Activated CD4-positive, alpha-beta T cell treated with anti-CD3 and anti-CD28 coated beads for 4 hours (primary cell): Measurements from ENCODE around the gene AHCTF1.
"Not testable (repeated sequence)": the region's sequence is repeated elsewhere in the genome, so short reads cannot be mapped to it uniquely, and the experiment has no call there.

Source experiments
- DNase-seq, 2 donors: peaks; one replicate each; pipeline ENCODE4 v3.0.0-alpha.2; 2020

AHCTF1 gene

GRCh38 chr1:246831543-246831942, 100.2 kb downstream of the AHCTF1 start:
- no peak for DNase-seq

- DNase-seq = no peak
These were observed 102.9 kb downstream of the AHCTF1 start for GRCh38 chr1:246828818-246829217.

- DNase-seq = no peak
These were observed 104.4 kb downstream of the AHCTF1 start for GRCh38 chr1:246827396-246827795.

DNA sequence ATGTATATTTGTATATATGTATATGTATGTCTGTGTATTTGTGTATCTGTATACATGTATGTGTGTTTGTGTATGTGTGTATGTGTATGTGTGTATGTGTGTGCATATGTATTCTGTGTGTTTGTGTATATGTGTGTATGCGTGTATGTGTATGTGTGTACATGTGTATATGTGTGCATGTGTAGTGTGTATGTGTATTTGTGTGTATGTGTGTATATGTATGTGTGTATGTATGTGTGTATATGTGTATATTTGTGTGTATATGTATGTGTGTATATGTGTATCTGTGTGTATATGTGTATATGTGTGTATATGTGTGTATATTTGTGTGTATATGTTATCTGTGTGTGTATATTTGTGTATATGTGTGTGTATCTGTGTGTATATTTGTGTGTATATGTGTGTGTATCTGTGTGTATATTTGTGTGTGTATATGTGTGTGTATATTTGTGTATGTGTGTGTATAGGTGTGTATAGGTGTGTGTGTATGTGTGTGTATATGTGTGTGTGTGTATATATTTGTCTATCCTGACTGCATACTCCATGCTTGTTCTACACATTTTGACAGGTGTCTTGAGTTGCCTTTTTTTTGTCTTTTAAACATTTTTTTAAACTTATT, 106.1 kb downstream of the AHCTF1 start:
- DNase-seq = no peak

GRCh38 chr1:246824541-246824940, 107.2 kb downstream of the AHCTF1 start:
- no peak for DNase-seq

- not testable (repeated sequence) for DNase-seq
These were observed 109.6 kb downstream of the AHCTF1 start for GRCh38 chr1:246822154-246822553.

- DNase-seq = no peak
These were observed 111.1 kb downstream of the AHCTF1 start for GRCh38 chr1:246820666-246821065.

GRCh38 chr1:246817778-246818177, 114.0 kb downstream of the AHCTF1 start:
- not testable (repeated sequence) for DNase-seq

GRCh38 chr1:246815693-246816270, 116.0 kb downstream of the AHCTF1 start:
- DNase-seq = no peak

DNA sequence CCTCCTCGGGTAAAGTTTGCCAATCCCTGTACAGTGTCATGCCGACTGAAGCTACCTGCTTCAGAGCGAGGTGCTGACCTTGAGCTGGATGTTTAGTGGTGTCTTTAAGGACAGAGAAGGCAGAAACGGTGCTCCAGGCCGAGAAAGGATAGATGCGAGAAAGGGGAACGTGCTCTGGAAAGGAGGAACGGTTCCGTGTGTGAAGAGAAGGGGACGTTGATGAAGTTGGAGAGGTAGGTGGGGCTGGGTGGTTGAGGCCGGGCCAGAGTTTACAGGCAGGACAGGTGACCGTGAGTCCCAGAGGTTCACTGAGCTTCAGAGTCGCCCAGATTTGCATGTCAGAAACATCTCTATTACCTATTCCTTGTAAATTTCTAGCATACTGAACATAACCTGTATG, 116.9 kb downstream of the AHCTF1 start:
- no peak for DNase-seq

GRCh38 chr1:246813325-246813724, 118.4 kb downstream of the AHCTF1 start:
- DNase-seq = not testable (repeated sequence)

DNA sequence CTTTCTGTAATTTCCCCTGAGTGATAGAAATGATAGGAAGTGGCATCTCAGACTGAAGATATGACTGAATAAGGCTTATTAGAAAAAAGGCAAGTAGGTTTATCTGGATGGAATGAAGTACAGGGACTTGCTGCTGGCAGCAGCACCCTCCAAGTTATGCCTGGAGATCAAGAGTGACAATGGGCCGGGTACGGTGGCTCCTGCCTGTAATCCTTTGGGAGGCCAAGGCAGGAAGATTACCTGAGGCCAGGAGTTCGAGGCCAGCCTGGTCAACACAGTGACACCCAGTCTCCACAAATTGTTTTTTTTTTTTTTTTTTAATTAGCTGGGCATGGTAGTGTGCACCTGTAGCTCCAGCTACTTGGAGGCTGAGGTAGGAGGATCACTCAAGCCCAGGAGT, 119.8 kb downstream of the AHCTF1 start:
- no peak for DNase-seq

DNA sequence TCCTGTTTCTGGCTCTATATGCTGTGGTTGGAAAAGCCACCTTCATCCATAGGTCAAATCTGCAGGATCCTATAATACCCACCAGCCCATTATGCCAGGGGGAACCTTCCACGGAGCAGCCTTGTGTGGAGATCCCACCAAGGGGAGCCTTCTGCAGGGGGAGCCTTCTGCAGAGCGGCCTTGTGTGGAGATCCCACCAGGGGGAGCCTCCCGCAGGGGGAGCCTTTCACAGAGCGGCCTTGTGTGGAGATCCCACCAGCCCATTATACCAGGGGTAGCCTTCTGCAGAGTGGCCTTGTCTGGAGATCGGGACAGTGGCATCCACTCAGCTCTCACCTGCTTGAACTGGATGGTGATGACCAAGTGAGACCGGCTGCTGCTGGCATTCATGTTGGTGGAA, 122.3 kb downstream of the AHCTF1 start:
- DNase-seq = no peak

DNA sequence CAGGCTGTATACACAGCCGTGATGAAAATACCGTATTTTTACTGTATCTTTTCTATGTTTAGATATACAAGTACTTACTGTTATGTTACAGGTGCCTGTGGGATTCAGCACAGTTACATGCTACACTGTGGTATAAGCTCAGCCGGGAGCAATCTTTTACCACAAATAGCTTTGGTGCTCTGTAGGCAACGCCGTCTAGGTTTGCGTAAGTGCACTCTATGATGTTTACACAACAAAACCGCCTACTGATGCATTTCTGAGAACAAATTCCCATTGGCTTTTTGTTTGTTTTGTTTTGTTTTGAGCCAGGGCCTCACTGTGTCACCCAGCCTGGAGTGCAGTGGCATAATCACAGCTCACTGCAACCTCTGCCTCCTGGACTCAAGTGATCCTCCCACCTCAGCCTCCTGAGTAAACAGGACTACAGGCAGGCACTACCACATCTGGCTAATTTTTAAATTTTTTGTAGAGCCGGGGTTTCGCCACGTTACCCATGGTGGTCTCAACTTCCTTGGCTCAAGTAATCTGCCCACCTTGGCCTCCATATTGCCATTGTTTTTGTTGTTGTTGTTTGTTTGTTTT, 126.5 kb downstream of the AHCTF1 start:
- no peak for DNase-seq

GRCh38 chr1:246803883-246804282, 127.9 kb downstream of the AHCTF1 start:
- no peak for DNase-seq

DNA sequence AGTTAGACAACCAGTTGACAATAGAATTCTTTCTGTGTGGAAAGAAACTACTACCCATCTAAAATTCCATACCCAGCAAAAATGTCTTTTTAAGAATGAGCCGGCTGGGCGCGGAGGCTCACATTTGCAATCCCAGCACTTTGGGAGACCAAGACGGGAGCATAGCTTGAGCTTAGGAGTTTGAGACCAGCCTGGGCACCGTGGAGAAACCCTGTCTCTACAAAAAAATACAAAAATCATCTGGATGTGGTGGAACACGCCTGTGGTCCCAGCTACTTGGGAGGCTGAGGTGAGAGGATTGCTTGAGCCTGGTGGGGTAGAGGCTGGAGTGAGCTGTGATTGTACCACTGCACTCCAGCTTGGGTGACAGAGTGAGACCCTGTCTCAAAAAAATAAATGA, 128.4 kb downstream of the AHCTF1 start:
- no peak for DNase-seq

- no peak for DNase-seq
These were observed 130.3 kb downstream of the AHCTF1 start for GRCh38 chr1:246801241-246802020.

GRCh38 chr1:246800756-246801155, 131.0 kb downstream of the AHCTF1 start:
- no peak for DNase-seq

- DNase-seq = no peak
These were observed 131.4 kb downstream of the AHCTF1 start for GRCh38 chr1:246800356-246800755.

DNA sequence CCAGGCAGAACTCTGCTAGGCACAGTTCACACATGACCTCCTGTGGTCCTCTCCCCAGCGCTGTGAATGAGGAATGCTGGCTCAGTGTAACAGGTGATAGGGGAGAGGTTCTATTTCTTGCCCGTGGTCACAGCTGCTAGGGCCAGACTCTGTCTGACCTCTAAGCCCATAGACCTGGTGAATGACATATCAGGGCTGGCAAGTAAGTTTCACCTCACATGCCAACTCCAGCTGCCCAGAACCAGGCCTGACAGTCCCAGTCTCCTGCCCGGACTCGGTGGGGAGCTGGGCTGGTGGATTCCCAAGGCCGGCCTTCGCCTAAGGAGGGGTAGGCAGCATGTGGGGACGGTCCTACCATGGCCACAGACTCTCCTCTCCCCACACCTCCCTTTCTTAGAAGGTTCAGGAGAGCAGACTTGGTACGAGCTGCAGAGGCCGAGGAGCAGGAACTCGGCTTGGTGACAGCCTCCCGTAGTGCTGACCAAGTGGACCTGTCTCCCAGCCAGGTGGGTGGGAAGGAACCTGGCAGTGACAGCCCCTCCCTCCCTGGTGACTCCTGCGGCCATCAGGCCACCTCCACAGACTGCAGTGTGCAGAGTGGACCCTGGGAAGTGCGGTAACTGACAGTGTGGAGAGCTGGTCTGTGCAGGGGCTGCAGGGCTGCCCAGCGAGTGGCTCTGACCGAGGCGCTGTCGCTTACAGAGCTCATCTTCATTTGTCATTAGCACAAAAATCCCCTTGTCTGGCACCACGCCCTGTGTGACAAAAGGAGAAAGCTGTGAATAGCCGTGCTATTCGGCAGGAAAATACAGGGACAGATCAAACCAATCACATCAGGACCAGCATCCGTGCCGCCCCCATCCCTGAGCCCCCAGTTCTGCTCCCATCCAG, 132.9 kb downstream of the AHCTF1 start:
- DNase-seq = no peak

DNA sequence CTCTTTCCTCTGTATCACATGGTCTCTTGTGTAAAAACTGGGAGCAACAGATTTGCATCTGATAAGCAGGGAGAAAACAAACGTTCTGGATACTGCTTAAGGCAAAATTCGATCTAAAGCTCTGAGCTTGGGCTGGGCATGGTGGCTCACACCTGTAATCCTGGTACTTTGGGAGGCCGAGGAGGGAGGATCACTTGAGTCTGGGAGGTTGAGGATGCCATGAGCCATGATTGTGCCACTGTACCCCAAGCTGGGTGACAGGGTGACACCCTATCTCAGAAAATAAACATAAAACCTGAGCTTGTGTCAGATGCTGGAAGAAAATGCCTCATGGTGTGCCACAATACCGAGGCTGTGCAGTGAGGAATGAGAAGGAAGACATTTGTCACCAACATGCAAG, 133.6 kb downstream of the AHCTF1 start:
- DNase-seq = no peak

DNA sequence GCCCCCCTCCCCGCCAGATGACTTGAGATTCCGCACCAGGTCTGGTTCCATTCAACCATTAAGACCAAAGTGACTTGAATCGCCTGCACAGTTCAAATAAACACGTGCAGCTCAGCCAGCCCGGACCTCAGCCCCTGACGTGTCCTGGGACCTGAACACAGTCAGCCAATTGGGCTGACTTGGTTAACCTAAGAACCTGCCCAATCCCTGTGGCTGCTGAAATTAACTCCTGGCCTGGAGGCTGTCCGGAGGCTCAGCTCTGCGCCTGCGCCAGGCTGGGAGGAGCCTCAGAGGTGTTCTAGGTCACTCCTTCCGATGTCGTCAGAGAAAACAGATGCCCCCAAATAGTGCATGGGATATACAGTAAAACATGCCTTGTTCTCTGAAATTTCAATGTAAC, 134.2 kb downstream of the AHCTF1 start:
- DNase-seq = no peak

DNA sequence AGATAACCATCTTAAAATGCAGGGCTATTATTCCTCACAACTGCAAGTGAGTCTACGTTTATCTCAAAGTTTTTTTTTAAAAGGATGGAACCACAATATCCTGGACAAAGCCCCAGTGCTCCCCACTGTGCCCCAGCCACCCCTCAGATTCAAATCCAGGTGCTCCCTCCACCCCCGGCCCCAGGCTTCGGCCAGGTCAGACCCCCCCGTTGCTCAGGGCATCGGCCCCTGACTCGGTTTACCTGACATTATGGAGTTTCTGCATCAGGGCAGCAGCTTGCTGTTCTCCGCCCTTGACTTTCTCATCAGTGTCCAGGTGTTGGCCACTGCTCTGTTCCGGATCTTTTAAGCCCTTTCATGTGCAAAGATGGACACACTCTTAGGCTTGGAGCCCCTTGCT, 134.6 kb downstream of the AHCTF1 start:
- no peak for DNase-seq
